PC-9 (cell line): ENCODE results near the gene PIK3CB.

Experiments used
- CTCF ChIP-seq: fragments of 200-600 bp; sonication (generic); conservative IDR thresholded peaks from 2 replicates; pipeline ENCODE4 v1.6.1; 2017; ENCODE audit warnings: mixed run types, antibody characterized with exemption, mild to moderate bottlenecking, moderate library complexity
- EZH2 ChIP-seq: fragments of 200-600 bp; sonication (generic); IDR thresholded peaks from 2 replicates; pipeline ENCODE4 v1.8.0; 2017; ENCODE audit warnings: antibody characterized with exemption, low read depth

- no peak for TF ChIP-seq CTCF
- TF ChIP-seq EZH2: no peak
These were observed 115.9 kb downstream of the PIK3CB start for GRCh38 chr3:138718849-138719248.
